Stimulated activated CD4-positive, alpha-beta T cell treated with anti-CD3 and anti-CD28 coated beads, Interleukin-12 subunit alpha, Interleukin-12 subunit beta, amount 100 ng/mL, for 24 hours (primary cell): ENCODE measurements around the gene CRYZL1.

Source experiments
- DNase-seq, 2 experiments: peaks; one replicate each; pipeline ENCODE4 v3.0.0-alpha.2; 2020; ENCODE audit warnings: low read depth in 2 of 2

Gene CRYZL1

DNA sequence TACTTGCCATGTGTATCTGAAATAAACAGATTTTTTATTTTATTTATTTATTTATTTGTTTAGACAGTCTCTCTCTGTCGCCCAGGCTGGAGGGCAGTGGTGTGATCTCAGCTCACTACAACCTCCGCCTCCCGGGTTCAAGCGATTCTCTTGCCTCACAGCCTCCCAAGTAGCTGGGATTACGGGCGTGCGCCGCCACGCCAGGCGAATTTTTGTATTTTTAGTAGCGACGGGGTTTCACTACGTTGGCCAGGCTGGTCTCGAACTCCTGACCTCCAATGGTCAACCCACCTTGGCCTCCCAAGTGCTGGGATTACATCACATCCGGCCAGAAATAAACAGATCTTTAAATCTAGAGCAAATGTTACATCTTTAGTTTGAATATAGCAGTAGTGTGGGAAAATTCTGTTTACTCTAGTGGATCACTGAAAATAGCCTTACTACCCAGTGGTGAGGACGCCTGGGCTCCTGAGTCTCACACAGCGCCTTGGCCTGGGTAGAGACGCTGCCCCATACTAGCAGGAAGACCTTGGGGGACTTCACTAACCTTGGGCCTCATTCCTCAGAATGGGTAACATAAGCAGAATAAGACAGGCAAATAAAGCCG lies 100.3 kb downstream of the CRYZL1 start:
- DNase-seq = peak in 1 of 2 experiments; percentile 8

GRCh38 chr21:33540711-33541104 lies 100.8 kb downstream of the CRYZL1 start:
- DNase-seq = no peak

- DNase-seq = no peak
These were observed 101.9 kb downstream of the CRYZL1 start for GRCh38 chr21:33539616-33540015.
